Measurements from ENCODE around the gene PRKCA.

Gene PRKCA

DNA sequence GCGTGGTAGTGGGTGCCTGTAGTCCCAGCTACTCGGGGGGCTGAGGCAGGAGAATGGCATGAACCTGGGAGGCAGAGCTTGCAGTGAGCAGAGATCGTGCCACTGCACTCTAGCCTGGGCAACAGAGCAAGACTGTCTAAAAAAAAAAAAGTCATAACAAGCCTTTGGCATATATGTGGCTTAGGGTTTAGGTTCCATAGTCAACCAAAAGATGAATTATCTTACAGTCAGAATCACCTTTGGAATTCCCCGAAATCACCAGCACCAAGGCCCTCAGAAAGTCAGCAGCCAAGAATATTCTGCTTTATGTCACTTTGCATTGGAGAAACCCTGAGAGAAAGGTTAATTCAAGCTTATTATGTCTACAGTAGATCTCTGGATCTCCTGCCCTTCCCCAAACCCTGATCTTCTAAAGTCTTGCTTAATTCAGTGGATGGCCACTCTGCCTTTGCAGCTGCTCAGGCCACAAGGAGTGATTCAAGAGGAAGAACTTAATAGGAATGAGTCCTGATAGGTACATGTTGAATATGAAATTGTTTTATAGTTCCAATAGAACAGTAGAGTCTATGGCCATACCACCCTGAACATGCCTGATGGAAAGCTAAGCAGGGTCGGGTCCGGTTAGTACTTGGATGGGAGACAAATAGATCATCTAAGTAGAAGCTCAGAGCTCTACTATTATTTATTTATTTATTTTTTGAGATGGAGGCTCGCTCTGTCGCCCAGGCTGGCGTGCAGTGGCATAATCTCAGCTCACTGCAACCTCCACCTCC, 336.5 kb downstream of the PRKCA start:
- DNase-seq, result no peak

DNA sequence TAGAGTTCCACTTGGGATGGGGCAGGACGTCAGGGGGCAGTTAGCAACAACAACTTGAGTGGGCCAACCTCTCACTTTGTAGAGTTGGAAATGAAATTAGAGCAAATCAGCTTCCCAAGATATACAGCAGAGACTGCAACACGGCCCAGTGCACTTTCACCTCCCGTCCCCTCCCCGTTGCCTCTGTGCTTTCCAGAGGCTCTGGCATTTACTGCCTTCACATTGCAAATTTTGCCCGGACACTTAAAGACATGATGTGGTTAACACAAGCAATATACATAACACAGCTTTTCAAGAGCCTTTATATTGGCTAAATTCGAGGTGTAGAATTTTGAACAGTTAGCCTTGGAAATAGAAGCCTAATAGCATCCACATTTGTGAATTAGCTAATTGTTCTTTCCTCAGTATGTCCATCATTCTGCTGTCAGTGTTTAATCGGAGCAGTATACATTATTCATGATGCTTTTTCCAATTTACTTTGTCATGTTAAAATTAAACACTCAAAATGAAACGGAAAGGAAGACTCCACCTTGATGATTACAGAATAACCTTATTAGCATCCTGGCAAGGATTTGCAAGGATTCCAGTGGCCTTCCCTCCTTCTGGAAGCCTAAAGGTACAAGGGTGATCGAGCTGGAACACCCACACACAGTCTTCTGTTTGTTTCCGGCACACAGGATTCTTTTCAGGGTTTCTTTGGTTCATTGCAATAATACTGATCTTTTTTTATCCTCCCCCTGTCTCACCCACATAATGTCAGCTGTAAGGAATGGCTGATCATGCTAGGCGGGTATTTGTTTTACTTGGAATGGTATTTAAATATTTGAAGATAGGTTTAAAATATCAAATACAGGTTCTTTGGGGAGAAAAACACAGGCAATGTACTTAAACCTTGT, 341.6 kb downstream of the PRKCA start:
- DNase-seq, result no peak

DNA sequence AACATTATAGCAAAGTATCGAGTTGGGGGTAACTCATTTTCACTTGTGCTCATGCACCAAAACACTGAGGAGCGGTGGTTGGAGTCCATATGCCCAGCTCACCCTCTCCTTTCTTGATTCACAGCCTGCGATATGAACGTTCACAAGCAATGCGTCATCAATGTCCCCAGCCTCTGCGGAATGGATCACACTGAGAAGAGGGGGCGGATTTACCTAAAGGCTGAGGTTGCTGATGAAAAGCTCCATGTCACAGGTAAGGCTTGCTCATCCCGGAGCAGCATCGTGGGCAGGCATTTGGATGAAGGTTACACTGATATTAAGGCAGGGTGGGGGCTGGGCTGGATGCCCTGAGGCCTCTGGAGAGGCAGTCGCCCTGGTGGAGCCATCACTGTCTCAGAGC, 342.8 kb downstream of the PRKCA start:
- no peak for DNase-seq

DNA sequence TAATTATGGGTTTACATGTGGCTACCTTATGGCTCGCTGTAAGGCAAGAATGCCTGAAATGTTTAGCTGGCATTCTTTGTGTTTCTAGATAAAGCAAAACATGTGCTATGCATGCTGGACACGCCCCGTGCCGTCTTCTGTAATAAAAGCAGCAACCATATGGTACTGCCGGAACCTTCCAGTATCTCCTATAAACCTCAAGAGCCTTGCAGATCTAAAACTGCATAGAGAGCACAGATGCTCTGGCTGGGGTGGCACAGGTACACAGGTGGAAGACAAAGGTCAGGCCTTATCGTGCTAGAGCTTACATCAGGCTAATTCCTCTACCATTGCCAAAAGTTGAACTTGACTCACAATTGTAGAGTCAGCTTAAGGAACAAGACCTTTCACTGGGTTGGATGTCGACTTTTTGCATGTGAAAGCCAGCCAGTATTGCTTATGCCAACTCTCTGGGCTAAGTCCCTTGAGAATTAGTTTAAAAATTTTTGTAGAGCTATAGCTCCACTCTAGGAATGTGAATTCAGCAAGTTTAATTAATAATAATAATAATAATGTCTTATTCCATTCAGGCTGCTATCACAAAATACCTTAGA, 345.1 kb downstream of the PRKCA start:
- DNase-seq, result no peak

DNA sequence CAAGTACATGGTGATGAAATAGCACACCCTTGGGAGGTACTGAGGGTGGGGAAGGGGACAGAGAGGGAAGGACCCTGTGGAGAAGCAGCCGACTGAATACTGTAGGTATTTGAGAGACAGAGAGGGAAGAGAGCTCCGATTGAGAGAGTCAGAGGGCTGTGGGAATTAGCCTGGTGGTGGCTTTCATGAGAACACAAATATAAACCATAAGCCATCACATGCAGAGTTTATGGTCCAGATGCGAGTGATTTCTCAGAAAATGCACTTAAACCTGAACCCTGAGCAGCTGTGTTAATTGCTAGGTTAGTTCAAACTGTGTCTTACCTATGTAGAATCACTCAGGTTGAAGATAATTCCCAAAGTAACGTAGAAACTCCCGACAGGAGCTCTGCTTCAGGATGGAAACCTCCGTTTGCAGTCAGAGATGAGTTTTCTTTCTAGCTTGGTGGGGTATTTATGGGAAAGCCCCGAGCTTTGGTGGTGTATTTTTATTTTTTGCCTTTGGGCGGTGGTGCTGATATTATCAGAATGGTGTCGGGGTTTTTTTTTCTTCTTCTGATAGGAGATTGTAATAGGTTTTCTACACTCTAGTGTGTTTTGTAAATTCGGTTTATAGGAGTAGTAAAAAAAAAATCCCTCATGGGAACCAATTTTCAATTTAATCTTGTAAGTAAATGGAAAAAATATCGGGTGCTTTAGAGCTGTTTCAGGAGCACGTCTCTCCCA, 347.6 kb downstream of the PRKCA start:
- no peak for DNase-seq

DNA sequence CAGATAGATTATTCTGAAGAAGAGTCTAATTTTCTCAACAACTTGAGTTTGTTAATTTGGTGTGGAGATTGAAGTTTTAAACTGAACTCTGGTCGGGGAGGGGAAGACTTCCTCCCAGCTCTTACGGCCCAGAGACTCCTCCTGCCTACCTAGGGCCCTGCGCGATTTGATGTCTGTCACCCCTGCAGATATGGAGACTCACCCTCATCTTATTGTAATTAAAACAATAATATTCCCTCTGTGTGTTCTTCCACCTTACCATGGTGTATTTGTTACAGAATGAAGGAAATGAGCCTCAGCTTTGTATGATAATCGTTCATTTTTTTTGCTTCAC, 348.1 kb downstream of the PRKCA start:
- DNase-seq, result no peak

DNA sequence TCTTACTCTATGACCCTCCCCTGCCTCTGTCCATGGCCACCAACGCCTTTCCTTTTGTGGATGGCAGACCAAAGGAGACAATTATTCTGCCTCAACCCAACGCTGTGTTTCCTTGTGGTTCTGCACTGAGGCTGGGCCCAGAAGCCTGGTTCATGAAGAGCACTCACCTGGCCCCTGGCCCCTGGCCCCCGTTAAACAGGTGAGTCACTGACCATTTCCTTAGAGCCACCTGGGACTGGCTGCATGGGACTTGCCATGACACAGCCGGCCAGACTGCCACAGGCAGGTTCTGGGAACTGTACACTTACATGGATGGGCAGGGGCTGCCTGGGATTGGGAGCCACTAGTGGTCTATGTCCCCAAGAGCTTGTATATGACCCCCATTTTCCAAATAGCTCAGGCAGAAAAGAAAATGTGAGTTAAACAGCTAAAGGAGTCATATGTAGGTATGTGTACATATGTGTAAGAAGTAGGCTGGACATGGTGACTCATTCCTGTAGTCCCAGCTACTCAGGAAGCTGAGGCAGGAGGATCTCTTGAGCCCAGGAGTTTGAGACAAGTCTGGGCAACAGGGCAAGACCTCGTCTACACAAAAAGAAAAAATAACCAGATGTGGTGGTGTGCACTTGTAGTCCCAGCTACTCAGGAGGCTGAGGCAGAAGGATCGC, 350.6 kb downstream of the PRKCA start:
- DNase-seq, result no peak

DNA sequence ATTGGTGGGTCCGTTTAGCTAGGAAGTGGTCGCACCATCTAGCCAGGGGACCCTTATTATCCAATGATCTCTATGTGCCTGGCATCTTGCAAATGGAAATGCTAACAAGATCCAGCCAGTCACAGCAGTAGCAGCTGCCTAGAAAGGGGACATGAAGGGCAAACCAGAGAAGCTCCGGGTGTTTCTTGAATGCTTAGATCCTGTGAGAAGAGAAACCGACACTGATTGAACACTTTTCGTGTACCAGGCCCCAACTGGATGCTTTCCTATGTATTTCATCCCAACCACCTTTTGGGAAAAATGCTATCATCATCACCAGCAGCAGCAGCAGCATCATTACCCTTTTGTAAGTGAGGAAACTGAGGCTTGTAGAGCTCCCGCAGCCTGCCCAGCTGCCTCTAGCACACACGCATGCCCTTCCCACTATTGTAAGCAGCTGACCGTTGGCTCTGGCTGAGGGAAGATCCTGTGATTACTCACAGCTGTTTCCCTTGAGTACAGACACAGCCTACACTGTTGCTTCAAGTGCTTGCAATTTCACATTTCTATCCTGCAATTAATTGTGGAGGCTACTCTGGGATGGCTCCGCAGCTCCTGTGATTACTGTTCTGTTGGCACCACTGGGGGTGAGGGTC, 351.8 kb downstream of the PRKCA start:
- DNase-seq, result no peak

DNA sequence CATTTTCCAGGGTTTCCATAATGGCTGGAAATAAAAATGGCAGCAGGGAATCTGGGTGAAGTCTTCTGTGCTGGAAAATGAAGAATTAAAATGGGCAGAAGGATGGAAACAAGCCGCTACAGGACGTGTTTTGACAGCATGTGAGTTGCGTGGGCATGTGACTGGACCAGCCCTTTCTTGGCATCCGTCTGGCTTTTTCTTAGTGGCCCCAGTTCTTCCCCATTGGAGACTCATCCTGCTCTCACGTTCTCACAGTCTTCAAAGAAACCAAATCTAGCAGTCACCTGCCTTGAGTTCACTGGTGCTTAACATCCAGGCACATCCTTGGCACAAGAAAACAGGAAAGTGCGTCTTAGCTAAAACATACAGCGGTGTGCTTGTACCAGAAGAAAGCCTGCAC, 352.4 kb downstream of the PRKCA start:
- DNase-seq, result no peak

DNA sequence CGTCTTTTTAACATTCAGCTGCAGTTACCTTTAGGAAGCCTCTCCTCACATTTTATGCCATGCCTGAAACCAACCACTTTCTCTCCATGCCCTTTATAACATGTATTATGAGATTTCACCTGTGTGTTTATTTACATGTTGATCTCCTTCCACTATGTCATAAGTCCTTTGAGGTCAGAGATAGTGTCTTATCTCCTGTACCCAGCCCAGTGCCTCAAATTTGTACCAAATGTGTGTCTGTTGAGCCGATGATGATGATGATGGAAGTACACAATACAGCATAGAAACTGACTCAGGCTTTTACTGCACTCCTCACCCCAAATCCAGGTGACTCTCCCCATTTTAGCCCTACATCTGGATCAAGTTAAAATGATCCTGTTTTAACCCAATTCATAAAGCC, 353.0 kb downstream of the PRKCA start:
- DNase-seq, result no peak

DNA sequence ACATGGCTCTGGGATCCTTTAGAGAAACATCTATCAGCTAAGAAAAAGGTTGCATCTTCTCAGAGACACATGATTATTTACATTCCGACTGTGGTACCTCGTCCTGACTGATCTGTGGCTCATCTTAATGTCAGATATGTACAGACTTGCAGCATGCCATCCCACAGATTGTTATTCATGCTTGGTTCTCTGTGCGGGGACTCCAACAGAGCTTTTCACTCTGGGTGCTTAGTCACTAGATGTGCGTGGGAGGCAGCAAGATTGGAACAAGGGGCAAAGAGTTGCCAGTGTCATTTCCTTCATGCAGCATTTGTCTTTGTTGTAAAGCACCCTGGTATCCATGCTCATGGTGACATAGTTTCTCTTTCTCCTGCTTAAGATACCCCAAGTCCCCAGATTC, 353.4 kb downstream of the PRKCA start:
- peak; percentile 1 for DNase-seq

DNA sequence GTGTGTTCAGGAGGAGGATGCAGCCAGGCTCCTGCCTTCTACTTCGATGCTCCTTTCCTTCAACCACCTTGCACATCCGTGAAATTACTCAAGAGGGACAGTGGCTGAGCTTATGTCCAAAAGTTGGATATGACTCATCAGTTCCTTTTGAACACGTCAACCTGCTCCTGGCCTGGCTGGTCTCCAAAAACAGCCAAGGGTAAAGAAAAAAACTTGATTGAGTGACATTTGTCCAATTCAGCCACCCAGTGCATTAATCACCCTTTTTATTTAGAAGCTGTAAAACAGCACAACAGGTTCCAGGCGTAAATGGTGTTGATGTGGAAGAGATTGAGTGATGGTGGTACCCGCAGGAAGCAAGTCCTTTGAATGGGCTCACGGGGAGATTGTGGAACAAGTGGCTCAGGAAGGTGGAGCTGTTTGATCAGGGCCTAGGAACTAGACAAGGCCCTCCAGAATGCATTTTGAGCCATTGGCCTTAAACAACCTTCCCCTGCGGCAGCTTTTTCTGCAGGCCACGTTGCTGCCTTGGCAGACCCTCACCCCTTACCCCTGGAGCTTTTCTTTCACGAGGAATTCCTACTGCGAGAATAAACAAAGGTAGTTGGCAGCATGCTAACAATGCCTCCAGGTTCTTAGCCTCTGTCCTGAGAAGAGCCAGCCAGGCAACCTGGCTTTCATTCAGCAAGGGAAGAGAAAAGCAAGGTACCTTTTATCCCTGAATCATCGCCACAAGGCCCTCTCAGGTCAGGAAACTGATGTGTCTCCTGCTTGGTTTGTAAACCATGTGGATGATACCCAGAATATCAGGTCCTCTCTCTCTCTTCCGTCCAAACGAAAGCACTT, 359.2 kb downstream of the PRKCA start:
- DNase-seq, result no peak

DNA sequence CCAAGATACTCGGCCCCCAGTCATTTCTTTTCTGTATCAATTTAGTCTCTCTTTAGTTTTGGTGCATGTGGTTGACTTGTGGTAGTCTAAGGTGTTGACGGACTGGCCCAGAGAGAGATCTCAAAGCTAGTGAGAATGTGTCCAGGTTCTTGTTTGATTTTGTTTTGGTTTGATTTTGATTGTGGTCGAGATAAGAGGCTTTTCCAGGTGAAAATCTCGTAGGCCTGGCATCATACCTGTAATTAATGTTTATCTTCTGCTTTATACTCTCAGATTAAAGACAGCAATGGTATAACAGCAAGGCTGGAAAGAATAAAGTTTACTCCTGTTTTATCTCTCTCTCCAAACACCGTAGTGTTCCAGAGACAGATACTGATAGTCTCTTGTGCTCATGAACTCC, 360.1 kb downstream of the PRKCA start:
- DNase-seq, result no peak

DNA sequence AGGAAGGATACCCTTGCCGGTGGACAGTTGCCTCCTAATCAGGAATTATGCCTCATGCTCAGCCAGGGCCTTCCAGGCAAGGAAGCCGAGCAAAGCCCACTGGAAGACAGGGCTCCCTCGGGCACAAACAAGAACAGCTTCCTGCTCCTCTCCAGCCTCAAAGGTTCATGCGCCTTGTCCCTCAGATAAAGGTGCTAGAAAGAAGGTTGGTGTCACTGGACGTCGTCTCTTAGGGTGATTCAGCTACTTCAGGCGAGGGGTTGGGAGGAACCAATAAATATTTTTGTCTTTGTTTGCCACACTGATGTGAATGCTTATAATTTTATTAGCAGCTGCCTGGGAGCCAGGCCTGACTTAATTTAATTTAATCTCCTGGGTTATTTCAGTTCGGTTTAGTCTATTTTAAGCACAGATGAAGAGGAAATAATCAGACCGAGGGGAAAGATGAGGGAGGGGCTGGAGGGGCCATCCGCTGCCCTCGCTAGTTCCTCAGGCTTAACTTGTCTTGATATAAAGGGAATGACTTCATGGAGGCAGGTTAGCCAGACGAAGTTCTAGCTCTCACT, 360.7 kb downstream of the PRKCA start:
- DNase-seq, result no peak

DNA sequence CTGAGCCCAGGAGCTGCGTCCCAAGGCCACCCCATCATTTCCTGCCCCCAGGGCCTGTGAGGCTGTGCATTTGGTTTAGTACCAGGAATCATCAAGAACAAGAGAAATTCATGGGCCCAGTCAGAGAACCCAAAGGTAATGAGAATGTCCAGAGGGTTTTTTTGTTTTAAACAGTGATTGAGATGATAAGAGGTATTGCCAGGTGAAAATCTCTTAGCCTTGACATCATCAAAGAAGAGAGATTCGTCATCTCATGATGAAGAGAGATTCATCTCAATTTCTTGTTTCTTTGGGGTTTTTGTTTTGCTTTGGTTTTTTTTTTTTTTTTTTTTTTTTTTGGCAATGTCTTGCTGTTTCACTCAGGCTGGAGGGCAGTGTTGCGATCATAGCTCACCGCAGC, 361.9 kb downstream of the PRKCA start:
- DNase-seq, result no peak

DNA sequence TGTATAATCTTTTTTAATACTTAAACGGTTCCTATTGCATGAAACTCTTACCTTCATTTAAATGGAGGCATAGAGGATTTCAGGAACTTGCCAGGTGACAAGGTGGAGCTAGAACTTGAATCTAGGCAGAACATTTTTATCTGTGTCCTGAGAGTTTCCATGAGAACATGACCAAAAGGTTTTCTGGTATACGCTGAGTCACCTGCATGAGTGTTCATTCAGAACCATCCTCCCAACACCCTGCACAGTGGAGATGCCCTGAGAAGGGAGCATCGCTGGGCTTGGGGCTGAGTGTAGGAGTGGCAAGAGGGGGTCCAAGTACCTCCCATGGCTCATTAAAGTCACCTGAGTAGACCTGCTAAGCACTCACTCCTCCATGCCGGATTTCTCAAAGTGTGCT, 362.8 kb downstream of the PRKCA start:
- no peak for DNase-seq

DNA sequence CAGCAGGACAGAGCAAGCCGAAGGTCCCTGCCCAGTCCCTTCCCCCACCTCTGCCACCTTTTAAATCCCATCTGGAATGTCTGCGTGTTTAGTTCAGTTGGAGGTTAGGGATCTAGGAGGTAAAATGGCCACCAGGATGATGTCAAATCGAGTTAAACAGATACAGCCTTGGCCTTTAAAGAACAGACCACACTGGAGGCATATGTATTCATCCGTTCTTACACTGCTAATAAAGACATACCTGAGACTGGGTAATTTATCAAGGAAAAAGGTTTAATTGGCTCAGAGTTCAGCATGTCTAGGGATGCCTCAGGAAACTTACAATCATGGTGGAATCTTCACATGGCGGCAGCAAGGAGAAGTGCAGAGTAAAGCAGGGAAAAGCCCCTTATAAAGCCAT, 364.7 kb downstream of the PRKCA start:
- no peak for DNase-seq

DNA sequence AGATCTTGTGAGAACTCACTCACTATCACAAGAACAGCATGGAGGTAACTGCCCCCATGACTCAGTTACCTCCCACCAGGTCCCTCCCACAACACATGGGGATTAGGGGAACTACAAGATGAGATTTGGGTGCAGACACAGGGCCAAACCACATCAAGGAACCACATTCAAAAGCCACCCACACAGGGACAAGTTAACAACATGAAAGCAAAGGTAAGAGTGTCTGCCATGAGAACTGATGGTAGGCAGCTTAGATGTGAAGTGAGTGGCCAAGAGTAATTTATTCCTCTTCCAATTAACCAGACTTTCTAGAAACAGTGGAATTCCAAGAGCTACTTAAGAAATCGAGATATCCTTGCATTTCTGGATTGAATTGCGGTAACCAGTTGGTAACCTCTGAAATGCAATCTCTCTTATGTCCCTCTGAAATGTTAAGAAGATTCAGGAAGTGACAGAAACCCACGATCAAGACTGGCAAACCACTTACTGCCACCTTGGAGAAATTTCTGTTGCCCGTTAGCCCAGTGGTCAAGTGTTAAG, 365.1 kb downstream of the PRKCA start:
- DNase-seq, result no peak

DNA sequence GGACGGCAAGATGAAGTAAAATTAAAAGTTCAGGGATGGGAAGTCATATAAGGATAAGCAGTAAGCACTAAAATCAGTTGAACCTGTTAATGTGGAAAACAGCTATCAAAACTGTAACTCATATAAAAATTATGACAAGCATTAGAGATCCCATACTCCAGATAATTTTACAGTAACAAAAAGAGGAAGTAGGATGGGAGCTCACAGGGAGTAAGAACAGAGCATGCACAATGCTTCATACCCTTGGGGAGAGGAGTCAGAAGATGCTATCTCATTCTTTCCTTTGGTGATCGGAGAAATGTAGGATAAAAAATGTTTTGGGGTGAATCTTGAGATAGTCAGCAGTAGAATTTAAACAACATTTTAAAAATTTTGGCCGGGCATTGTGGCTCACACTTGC, 367.8 kb downstream of the PRKCA start:
- peak; percentile 9 for DNase-seq

DNA sequence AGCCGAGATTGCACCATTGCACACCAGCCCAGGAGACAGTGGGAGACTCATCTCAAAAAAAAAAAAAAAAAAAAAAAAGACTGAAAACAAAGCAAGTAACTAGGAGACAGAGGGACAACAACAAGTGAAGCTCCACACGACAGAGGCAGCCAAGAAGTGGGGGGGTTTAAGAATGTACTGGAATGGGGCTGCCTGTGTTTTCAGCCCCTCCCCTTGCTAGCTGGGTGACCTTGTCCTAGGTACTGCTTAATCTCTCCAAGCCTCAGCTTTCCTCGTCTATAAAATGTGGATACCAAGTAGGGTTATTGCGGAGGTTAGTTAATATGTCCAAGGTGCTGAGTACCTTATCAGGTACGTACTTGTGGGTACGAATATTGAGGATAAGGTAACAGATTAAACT, 368.7 kb downstream of the PRKCA start:
- no peak for DNase-seq

All from OCI-M1 (cell line).